Small intestine (tissue), 7 donors: ENCODE measurements around the gene AKAP9. TPM values are rescaled to one million over a fixed set of nuclear protein-coding genes. Genes with fewer than 3 reads are reported as not detected.

ENCODE experiments used
- DNase-seq, 2 donors: peaks; one replicate each; pipeline versions ENCODE4 v3.0.0 to v3.0.0-alpha.2; 2013
- FAIRE-seq: peaks from 2 replicates; lab custom pipeline; 2012; peaks lifted over from hg19 to GRCh38; lab: Jason Lieb, UNC
- H3K27ac ChIP-seq, 3 donors: one replicate each; pipeline ENCODE4 v1.5.1; 2013; ENCODE audit warnings: low read length in 2 of 3, mild to moderate bottlenecking in 2 of 3, control low read depth in 1 of 3, inconsistent platforms in 1 of 3, low read depth in 1 of 3, moderate library complexity in 1 of 3
- H3K27me3 ChIP-seq, 3 donors: one replicate each; pipeline ENCODE4 v1.6.1; 2013; ENCODE audit warnings: low read length in 3 of 3, inconsistent platforms in 1 of 3; ENCODE audit not compliant: control insufficient read depth in 3 of 3, insufficient read depth in 3 of 3
- H3K36me3 ChIP-seq, 3 donors: one replicate each; pipeline ENCODE4 v1.6.1; 2013; ENCODE audit warnings: low read length in 3 of 3, inconsistent platforms in 1 of 3, low read depth in 1 of 3, mild to moderate bottlenecking in 1 of 3, moderate library complexity in 1 of 3; ENCODE audit not compliant: control insufficient read depth in 3 of 3, insufficient read depth in 2 of 3
- H3K4me1 ChIP-seq, 3 donors: one replicate each; pipeline ENCODE4 v1.6.1; 2013; ENCODE audit warnings: low read length in 2 of 3, inconsistent platforms in 1 of 3, low read depth in 1 of 3, mild to moderate bottlenecking in 1 of 3, moderate library complexity in 1 of 3; ENCODE audit not compliant: control insufficient read depth in 3 of 3, insufficient read depth in 2 of 3
- H3K4me3 ChIP-seq, 3 donors: one replicate each; pipeline ENCODE4 v1.5.1; 2013; ENCODE audit warnings: low read length in 3 of 3, control low read depth in 1 of 3, inconsistent platforms in 1 of 3, low read depth in 1 of 3, mild to moderate bottlenecking in 1 of 3, moderate library complexity in 1 of 3
- H3K9me3 ChIP-seq, 2 donors: one replicate each; pipeline ENCODE4 v1.6.1; 2013; ENCODE audit warnings: low read depth in 1 of 2, low read length in 1 of 2; ENCODE audit not compliant: control insufficient read depth in 2 of 2, insufficient read depth in 1 of 2
- WGBS, 3 donors: extraction: QIAGEN DNeasy Blood & Tissue Kit; methylation state at CpG; one replicate each; pipeline ENCODE4 v1.1.7; 2013; 5-methylcytosine and 5-hydroxymethylcytosine counted together
- polyA plus RNA-seq, 4 donors: library from polyadenylated mRNA; stranded (reverse) in 3 of 4; unstranded in 1 of 4; fragments of 200-250 nt in 3 of 4; fragments of 120-200 nt in 1 of 4; gene quantifications; one replicate each; pipeline versions ENCODE4 v1.2.1 to v1.2.3, GENCODE V29; 2013
- donor health status: healthy with polysubstance abuse.
- donor health status: control.
- donor health status: control.
- donor health status: Bipolar disorder and iron deficiency.
- donor health status: healthy.

AKAP9 gene
- polyA plus RNA-seq, 4 donors = 22.1 to 118 (median 60.1) TPM

- H3K4me1 ChIP-seq = no peaks in the 10 kb centered on the region
- WGBS, 3 donors = 89 to 94% (median 92%) methylated on average over 8 of the region's 8 CpGs
- H3K27ac ChIP-seq = no peak overlapping the region
- no peaks in the 10 kb centered on the region for H3K27me3 ChIP-seq
- no peaks in the 10 kb centered on the region for H3K9me3 ChIP-seq
- H3K36me3 ChIP-seq = peaks cover 5 to 26% (median 25%) of the 10 kb centered on the region in 3 donors
- FAIRE-seq (no peak), DNase-seq (no peak)
- no peak overlapping the region for H3K4me3 ChIP-seq
These were observed 168.2 kb downstream of the AKAP9 start for GRCh38 chr7:92108821-92109220.

GRCh38 chr7:92110857-92111256 is 170.2 kb downstream of the AKAP9 start:
- peaks cover 10 to 18% (median 14%) of the 10 kb centered on the region in 3 donors for H3K36me3 ChIP-seq
- 74 to 86% (median 84%) methylated on average over 2 of the region's 2 CpGs for whole genome bisulfite sequencing, 3 donors

GRCh38 chr7:92115821-92116220 is 175.2 kb downstream of the AKAP9 start:
- WGBS, 3 donors = 93 to 95% (median 94%) methylated on average over 5 of the region's 5 CpGs

More at GRCh38 chr7:92110857-92111256, 170.2 kb downstream of the AKAP9 start:
- Histone ChIP-seq H3K27me3 (no peaks in the 10 kb centered on the region), H3K4me3 (no peak overlapping the region), H3K4me1 (no peaks in the 10 kb centered on the region), H3K27ac (no peak overlapping the region), H3K9me3 (no peaks in the 10 kb centered on the region)
- DNase-seq = no peak
- FAIRE-seq = no peak

GRCh38 chr7:92116949-92117348 is 176.3 kb downstream of the AKAP9 start:
- Histone ChIP-seq H3K27ac (no peak overlapping the region), H3K4me1 (no peaks in the 10 kb centered on the region), H3K27me3 (no peaks in the 10 kb centered on the region), H3K9me3 (no peaks in the 10 kb centered on the region), H3K4me3 (no peak overlapping the region), H3K36me3 (peaks cover 0 to 19% (median 5%) of the 10 kb centered on the region in 3 donors)
- DNase-seq (no peak), FAIRE-seq (no peak)
- WGBS, 3 donors = 91 to 99% (median 93%) methylated on average over 3 of the region's 3 CpGs

More at GRCh38 chr7:92115821-92116220, 175.2 kb downstream of the AKAP9 start:
- no peaks in the 10 kb centered on the region for H3K27me3 ChIP-seq
- DNase-seq = no peak
- FAIRE-seq = no peak
- no peaks in the 10 kb centered on the region for H3K4me1 ChIP-seq
- H3K4me3 ChIP-seq = no peak overlapping the region
- no peak overlapping the region for H3K27ac ChIP-seq
- H3K9me3 ChIP-seq = no peaks in the 10 kb centered on the region
- peaks cover 3 to 15% (median 5%) of the 10 kb centered on the region in 3 donors for H3K36me3 ChIP-seq

- Histone ChIP-seq H3K27ac (no peak overlapping the region), H3K4me1 (no peaks in the 10 kb centered on the region), H3K27me3 (no peaks in the 10 kb centered on the region), H3K9me3 (no peaks in the 10 kb centered on the region), H3K4me3 (no peak overlapping the region), H3K36me3 (peaks cover 9 to 19% (median 12%) of the 10 kb centered on the region in 3 donors)
- WGBS, 3 donors = 80 to 89% (median 88%) methylated on average over 1 of the region's 1 CpG
- DNase-seq (no peak), FAIRE-seq (no peak)
These were observed 178.6 kb downstream of the AKAP9 start for GRCh38 chr7:92119213-92119759.

- Histone ChIP-seq H3K27me3 (no peaks in the 10 kb centered on the region), H3K4me1 (no peaks in the 10 kb centered on the region), H3K27ac (no peak overlapping the region), H3K9me3 (no peaks in the 10 kb centered on the region), H3K4me3 (no peak overlapping the region), H3K36me3 (peaks cover 6 to 26% (median 9%) of the 10 kb centered on the region in 3 donors)
- no peak for FAIRE-seq
- no peak for DNase-seq
These were observed 181.0 kb downstream of the AKAP9 start for GRCh38 chr7:92121681-92122080.

- FAIRE-seq (no peak), DNase-seq (no peak)
- Histone ChIP-seq H3K9me3 (no peaks in the 10 kb centered on the region), H3K36me3 (peaks cover 4 to 9% (median 7%) of the 10 kb centered on the region in 3 donors), H3K27ac (no peak overlapping the region), H3K4me3 (no peak overlapping the region), H3K27me3 (no peaks in the 10 kb centered on the region), H3K4me1 (peaks cover 0 to 9% (median 3%) of the 10 kb centered on the region in 3 donors)
- WGBS, 3 donors = 87 to 89% (median 88%) methylated on average over 5 of the region's 5 CpGs
These were observed 190.4 kb downstream of the AKAP9 start for GRCh38 chr7:92131093-92131492.

GRCh38 chr7:92131764-92132330 is 191.2 kb downstream of the AKAP9 start:
- DNase-seq (no peak), FAIRE-seq (no peak)
- 42 to 54% (median 48%) methylated on average over 4 of the region's 4 CpGs for WGBS, 3 donors
- peaks cover 4 to 8% (median 7%) of the 10 kb centered on the region in 3 donors for H3K36me3 ChIP-seq
- no peak overlapping the region for H3K4me3 ChIP-seq
- H3K4me1 ChIP-seq = peaks cover 0 to 9% (median 3%) of the 10 kb centered on the region in 3 donors
- H3K9me3 ChIP-seq = no peaks in the 10 kb centered on the region
- no peaks in the 10 kb centered on the region for H3K27me3 ChIP-seq
- H3K27ac ChIP-seq = no peak overlapping the region
